Lung microvascular endothelial cell (primary cell): Measurements from ENCODE around the gene CDH12. TPM values are rescaled to one million over a fixed set of nuclear protein-coding genes. Genes with fewer than 3 reads are reported as not detected.
"Not testable (repeated sequence)": the region's sequence is repeated elsewhere in the genome, so short reads cannot be mapped to it uniquely, and the experiment has no call there.

Experiments used
- DNase-seq, 2 donors: peaks; one replicate each; pipeline versions ENCODE4 v3.0.0 to v3.0.0-alpha.2; 2010; ENCODE audit warnings: low read depth in 2 of 2
- total RNA-seq: library from RNA; depleted of rRNA; stranded (reverse); fragments of >200 nt; gene quantifications from 2 replicates; pipeline ENCODE4 v1.2.1, GENCODE V29; 2014

The CDH12 gene
- total RNA-seq, 1 donor from 2014 or later = not detected

DNA sequence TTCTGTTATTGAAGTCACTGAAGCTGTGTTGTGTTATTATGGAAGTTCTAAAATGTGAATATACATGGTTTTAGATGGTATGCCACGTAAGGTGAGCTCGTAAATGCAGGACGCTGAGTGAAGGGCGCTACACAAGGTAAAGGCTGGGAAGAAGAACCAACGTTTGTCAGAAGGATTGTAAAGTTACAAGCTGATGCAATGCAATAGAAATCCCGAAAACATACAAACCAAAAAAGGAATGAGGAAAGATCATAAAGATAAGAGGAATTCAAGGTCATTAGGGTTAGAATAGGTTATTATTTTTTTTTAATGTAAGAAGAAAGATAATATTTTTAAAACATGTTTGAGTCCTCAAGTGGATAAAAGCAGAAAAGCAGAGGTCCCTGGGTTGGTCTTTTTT, 538.6 kb downstream of the CDH12 start:
- DNase-seq = no peak

DNA sequence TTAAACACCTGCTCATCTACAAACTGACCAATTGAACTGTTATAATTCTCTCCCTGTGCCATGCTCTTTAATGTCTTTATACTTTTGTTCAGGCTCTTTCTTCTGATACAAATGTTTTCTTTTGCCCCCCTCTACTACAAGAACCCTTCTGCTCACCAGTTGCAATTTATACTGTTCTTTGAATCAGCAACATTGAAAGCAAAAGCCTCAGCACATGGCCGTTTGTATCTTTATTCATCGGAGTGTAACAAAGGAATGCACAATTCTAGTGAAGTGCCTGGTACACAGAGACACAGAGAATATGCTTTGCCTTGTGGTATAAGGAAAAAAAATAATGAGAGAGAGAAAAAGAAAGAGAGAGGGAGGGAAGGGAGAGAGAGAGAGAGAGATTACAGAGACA, 547.1 kb downstream of the CDH12 start:
- no peak for DNase-seq

DNA sequence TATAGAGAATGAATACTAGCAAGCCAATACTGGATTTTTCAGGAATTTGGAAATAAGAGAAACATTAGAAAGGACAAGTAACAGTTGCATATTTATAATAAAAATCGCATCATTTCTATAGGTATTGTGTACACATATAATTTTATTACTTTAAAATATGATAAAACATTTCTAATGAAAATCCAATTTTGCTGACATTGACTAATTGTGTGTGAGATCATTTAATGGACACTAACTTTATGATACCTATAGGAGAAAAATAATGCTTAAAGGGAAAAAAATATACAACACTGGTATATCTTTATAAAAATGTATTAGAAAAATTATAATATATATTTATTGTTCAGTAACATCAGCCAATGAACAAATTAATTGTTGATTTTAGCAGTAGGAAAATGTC, 557.3 kb downstream of the CDH12 start:
- DNase-seq = no peak

DNA sequence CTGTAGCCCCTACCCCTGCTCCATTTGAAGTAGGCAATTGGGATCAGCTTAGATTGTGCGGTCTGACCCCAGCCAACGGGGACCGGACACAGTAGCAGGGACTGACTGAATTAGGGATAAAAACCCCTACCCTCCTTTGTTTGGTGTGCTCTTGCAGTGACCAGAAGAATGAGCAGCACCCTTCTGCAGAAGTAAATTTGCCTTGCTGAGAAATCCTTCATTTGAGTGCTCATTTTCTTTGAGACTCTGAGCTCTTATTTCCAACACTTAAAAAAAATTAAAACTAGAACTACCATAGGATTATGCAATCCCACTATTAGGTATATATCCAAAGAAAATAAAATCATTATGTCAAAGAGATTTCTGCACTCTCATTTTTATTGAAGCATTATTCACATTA, 560.0 kb downstream of the CDH12 start:
- no peak for DNase-seq

DNA sequence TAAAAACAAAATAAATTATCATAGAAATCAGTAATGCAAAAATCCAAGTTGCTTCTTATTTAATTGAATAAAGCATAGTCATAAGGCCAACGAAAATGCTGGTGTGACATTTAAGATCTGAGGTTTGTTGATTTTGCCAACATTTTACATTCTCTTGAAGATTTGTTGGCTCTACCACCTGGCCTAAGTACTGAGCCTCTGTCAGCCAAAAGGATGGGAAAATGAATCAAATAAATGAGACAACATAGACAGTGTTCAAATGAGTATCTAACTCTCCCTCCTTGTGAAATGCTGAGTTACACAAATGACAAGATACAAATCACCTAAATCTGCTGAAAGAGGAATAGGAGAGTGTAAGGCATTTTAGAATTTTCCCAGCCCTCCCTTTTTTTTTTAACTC, 575.0 kb downstream of the CDH12 start:
- DNase-seq = no peak

DNA sequence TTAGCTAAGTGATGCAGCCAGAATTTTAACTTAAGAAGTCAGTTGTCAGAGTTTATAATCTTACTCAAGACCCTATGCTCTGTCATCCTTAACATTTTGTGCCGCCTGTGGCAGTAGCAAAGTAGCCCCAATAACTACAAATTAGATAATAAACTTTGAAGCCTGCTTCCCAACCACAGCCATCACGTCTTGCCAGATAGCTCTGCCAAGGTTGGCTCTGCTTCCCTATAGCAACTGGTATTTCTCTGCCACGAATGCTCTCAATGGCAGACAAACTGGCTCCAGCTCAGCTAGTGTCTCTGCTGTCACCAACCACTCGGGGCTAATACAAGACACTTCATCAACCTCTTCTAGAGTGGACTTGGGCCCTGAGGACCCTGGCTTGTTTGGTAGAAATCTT, 576.1 kb downstream of the CDH12 start:
- no peak for DNase-seq

GRCh38 chr5:22265855-22266254, 587.3 kb downstream of the CDH12 start:
- not testable (repeated sequence) for DNase-seq

DNA sequence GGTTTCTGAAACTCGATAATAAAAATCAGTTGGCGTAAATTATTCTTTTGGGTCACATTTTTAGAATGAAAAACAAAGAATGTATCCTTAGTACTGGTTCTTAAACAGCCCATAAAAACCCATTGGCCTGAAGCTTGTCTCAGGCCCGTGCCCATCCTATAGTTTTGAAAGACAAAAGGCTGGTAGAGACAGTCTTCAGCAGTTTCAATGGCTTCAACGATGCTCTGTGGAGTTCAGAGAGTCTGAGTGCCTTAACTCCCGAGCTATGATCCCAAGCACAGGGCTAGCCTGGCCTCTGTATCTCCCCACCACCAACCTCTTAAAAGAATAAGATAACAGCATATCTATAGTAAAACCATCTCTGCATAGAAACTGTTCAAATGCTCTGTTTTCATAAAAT, 595.0 kb downstream of the CDH12 start:
- DNase-seq = no peak

DNA sequence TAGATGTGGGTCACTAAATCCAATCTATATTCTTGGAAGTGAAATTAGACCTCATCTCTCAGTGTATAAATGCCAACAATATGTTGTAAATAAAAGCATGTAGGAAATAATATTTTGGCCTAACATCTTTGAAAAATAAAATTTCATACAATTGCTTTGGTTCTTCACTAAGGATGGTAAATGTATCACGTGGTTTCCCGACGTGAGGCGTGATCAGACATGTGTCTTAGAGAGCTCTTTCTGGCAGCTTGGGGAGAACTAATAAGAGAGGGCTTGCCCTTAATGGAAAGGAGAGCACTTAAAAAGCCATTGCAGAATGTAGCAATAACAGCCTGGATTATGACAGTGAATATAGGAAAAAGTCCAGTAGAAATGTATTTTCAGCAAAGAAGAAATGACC, 602.6 kb downstream of the CDH12 start:
- DNase-seq = no peak

DNA sequence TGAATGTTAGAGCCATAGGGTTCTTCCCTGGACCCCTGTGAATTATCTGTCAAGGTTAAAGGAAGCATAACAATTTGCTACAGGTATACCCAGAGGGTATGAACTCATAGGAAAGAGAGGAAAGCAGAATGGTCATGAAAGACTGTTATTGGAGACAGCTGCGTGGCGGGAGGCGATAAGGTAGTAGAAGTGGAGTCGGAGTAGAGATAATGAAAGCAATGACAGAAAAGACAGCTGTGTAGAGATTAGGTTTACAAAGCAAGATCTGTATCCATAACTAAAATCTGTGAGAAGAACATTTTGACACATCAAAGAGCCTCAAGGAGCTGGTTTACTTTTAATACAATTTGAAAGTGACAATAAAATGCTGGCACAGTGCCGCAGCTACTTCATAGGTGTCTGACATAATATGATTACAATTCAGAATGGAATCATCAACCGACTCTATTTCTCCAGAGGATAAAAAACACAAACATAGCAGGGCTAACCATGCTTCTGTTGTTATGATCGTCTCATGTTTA, 603.9 kb downstream of the CDH12 start:
- DNase-seq = no peak

DNA sequence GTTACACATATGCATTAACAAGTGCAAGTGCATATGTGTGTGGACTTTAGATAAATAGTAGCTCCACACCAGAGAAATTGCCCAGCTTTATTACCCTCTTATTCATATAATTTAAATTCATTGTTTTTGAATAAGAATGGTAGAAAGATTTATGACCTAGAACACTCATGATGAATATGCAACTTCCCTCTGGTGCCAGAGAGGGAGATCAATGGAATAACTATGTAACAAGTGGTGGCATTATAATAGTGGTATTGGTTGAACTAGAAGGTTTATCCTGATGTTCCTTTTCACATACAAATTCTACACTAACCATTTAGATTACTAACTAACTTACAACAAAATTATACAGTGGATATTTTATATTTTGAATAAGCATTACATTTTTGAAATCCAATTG, 607.4 kb downstream of the CDH12 start:
- DNase-seq = no peak

- no peak for DNase-seq
Measured at GRCh38 chr5:22242532-22242931, 610.6 kb downstream of the CDH12 start.

DNA sequence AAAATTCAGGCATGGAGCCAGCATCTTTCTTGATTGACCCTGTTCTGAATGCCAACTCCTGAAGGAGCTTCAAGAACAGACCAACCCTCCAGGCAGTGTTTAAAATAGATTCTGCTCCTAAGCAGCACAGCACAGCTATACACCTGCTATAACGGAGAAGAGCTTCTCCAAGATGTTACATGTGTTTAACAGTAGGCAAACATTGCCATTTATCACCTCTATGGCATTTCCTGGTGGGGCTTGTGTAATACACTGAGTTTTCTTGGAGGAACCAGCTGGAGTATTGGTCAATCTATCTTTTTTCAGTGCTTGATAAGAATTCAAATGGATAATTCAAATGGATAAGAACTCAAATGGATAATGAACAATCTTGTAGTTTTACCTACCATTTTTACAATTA, 615.1 kb downstream of the CDH12 start:
- no peak for DNase-seq

DNA sequence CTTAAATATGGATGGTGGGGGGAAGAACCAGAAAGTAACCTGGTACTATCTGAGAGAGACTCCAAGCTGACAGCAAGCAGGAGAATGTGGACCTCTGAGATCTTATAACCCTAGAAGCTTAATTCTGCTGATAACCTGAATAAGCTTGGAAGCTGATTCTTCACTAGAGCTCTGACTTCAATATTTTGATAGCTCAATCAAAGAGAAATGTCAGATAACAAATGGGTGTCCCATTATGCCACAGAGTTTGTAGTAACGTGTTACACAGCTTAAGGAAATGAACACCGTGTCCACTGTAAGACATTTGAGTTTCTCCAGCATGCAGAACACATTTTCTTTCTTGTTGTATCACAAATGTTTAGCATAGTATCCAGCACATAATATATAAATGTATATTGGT, 626.7 kb downstream of the CDH12 start:
- DNase-seq = no peak

DNA sequence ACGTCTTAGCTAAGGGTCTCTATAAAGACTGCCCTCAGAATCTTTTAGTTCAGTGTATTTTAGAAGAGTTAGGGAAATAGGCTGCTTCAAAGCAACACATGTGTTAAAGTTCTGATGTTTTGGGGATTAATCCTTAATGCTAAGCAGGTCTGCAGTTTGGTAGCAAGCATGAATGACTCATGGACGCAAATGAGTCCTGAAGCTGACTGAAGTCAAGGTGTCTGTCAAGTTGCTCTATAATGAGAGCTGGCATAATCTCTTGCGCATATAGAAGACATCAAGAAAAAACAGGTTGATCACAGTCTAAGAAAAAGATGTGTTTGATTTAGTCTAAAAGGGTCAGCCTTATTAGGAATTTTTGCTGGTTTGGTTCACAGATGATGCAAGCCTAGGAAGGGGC, 630.1 kb downstream of the CDH12 start:
- no peak for DNase-seq

DNA sequence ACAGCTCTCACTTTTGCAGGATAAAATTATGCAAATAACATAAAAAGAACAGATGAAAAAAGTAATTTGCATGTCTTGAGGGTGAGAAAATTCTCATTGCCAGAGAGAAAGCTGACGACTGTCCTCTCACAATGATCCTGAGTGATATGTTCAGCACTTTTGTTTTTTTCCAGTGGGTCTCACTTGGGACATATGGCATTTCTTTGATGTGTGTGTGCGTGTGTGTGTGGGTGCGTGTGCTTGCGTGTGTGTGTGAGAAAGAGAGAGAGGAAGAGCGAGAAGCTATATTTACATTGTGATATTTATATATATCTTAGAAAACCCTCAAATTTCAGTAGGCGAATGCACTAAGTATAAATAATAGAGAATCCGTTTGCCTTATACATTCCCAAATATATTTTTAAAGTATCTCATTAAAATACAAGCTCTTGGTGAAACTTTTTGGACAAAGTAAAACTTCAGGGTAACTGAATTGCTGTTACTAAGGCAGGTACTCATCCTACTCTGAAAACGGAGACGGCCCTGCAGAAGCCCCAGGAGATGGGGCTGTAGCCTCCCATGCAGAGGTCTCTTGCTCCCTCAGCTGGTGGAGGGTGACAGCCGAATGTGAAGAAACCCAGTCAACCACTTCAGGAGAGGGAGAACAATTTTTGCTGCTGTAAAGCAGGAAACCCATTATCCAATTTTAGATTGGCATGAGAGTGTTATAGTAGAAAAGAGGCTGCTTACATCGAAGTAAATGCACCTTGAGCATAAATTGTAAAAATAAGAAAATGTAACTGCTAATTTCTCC, 639.2 kb downstream of the CDH12 start:
- peak; percentile 26 to 41 for DNase-seq

- not testable (repeated sequence) for DNase-seq
Measured at GRCh38 chr5:22212254-22212991, 640.7 kb downstream of the CDH12 start.

DNA sequence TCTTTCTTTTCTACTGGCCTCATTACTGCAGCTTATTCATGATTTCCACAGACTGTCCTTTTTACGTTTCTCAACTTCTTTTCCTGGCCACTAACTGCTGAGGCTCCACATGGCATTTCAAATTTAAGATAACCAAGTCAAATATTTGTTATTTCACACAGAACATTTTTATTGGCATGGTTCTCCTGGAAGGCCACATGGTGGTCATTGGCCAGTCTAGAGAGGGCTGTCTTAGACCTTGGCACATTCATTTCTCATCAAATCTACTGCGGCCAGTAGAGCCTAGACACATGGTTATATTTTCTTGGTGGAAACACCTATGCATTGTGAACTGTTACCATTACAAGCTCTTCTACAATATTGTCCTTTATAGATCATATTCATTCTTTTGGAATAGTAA, 644.7 kb downstream of the CDH12 start:
- not testable (repeated sequence) for DNase-seq

DNA sequence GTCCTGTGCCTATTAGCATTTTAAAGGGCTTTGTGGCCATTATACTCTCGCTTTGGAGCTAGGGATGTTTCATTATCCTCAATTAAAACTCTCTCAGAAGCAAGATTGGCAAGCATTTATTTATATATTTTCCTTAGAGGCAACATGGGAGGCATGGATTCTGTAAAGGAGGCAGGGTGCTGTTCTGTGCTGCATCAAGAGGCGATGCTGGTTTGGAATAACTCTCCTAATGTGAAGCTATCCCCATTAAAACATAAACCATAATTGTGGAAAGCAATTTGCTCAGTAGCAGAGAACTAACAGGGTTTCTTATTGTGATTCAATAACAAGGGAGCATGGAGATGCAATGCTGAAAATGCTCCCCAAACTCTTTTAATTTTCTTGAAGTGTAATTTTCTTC, 664.5 kb downstream of the CDH12 start:
- DNase-seq = not testable (repeated sequence)

GRCh38 chr5:22187632-22188228, 665.4 kb downstream of the CDH12 start:
- DNase-seq = not testable (repeated sequence)

- DNase-seq = not testable (repeated sequence)
Measured at GRCh38 chr5:22169226-22169625, 683.9 kb downstream of the CDH12 start.

GRCh38 chr5:22168704-22169103, 684.4 kb downstream of the CDH12 start:
- DNase-seq = not testable (repeated sequence)
